Suprapubic skin (tissue), 4 donors: ENCODE measurements around the gene CYP26B1. TPM values are rescaled to one million over a fixed set of nuclear protein-coding genes. Genes with fewer than 3 reads are reported as not detected.

Experiments used
- DNase-seq, 2 donors: peaks; one replicate each; pipeline ENCODE4 v3.0.0-alpha.2; 2019; ENCODE audit warnings: low spot score in 2 of 2
- H3K27ac ChIP-seq: fragments of 200-600 bp; sonication (generic); one replicate; pipeline ENCODE4 v1.5.1; 2019
- H3K27me3 ChIP-seq: fragments of 200-600 bp; sonication (generic); one replicate; pipeline ENCODE4 v1.5.1; 2019
- H3K36me3 ChIP-seq: fragments of 200-600 bp; sonication (generic); one replicate; pipeline ENCODE4 v1.5.1; 2019
- H3K4me1 ChIP-seq: fragments of 200-600 bp; sonication (generic); one replicate; pipeline ENCODE4 v1.5.1; 2019
- H3K4me3 ChIP-seq: fragments of 200-600 bp; sonication (generic); one replicate; pipeline ENCODE4 v1.5.1; 2019; ENCODE audit warnings: mild to moderate bottlenecking
- H3K9me3 ChIP-seq: fragments of 200-600 bp; sonication (generic); one replicate; pipeline ENCODE4 v1.5.1; 2019
- CTCF ChIP-seq, 2 donors: fragments of 200-600 bp in 1 of 2; fragments of 450-650 bp in 1 of 2; sonication (generic) in 1 of 2; IDR thresholded peaks; one replicate each; pipeline ENCODE4 v1.5.1; 2016 to 2019; ENCODE audit warnings: antibody characterized with exemption in 2 of 2, mild to moderate bottlenecking in 1 of 2, moderate library complexity in 1 of 2
- EP300 ChIP-seq: sonication (generic); formaldehyde crosslinking; IDR thresholded peaks from one replicate; pipeline ENCODE4 v1.6.1; 2017; ENCODE audit warnings: antibody characterized with exemption
- POLR2A ChIP-seq, 2 donors: fragments of 450-650 bp; IDR thresholded peaks; one replicate each; pipeline ENCODE4 v1.6.1; 2017; ENCODE audit warnings: antibody characterized with exemption in 2 of 2, mild to moderate bottlenecking in 2 of 2, moderate library complexity in 2 of 2
- POLR2AphosphoS5 ChIP-seq, 3 donors: sonication (generic); formaldehyde crosslinking; IDR thresholded peaks; one replicate each; pipeline ENCODE4 v1.6.1; 2017; ENCODE audit warnings: antibody characterized with exemption in 3 of 3
- WGBS: methylation state at CpG from one replicate; pipeline ENCODE4 v1.1.5; 2018; 5-methylcytosine and 5-hydroxymethylcytosine counted together
- total RNA-seq, 4 donors: library from RNA; depleted of rRNA; stranded (reverse); fragments of >200 nt; gene quantifications; one replicate each; pipeline ENCODE4 v1.1.0, GENCODE V29; 2016

Gene CYP26B1
- total RNA-seq, 4 donors from 2014 or later: 53.3 to 83.3 (median 67.7) TPM

GRCh38 chr2:72136933-72137497 is 10.6 kb downstream of the CYP26B1 start:
- H3K36me3 ChIP-seq: peaks cover 24% of the 10 kb centered on the region
- peak in 1 of 2 donors; percentile 60 for DNase-seq
- no peak for TF ChIP-seq POLR2A (IDR thresholded peaks at IDR 0.05)
- TF ChIP-seq POLR2AphosphoS5 (IDR thresholded peaks at IDR 0.05): no peak
- no peak for TF ChIP-seq CTCF (IDR thresholded peaks at IDR 0.05)
- no peak for TF ChIP-seq EP300
- no peaks in the 10 kb centered on the region for H3K9me3 ChIP-seq
- peaks cover 21% of the 10 kb centered on the region for H3K4me1 ChIP-seq
- H3K4me3 ChIP-seq: no peak overlapping the region
- H3K27me3 ChIP-seq: no peaks in the 10 kb centered on the region
- WGBS: 78% methylated on average over 3 of the region's 7 CpGs
- H3K27ac ChIP-seq: no peak overlapping the region

GRCh38 chr2:72136331-72136730 is 11.3 kb downstream of the CYP26B1 start:
- H3K36me3 ChIP-seq: peaks cover 24% of the 10 kb centered on the region
- WGBS: 72% methylated on average over 7 of the region's 10 CpGs
- DNase-seq: peak; percentile 13 to 76
- H3K27me3 ChIP-seq: no peaks in the 10 kb centered on the region
- peaks cover 17% of the 10 kb centered on the region for H3K4me1 ChIP-seq
- TF ChIP-seq CTCF (IDR thresholded peaks at IDR 0.05): no peak
- TF ChIP-seq POLR2AphosphoS5 (IDR thresholded peaks at IDR 0.05): no peak
- TF ChIP-seq EP300: no peak
- TF ChIP-seq POLR2A (IDR thresholded peaks at IDR 0.05): no peak
- no peak overlapping the region for H3K27ac ChIP-seq
- H3K4me3 ChIP-seq: no peak overlapping the region
- H3K9me3 ChIP-seq: no peaks in the 10 kb centered on the region

GRCh38 chr2:72135921-72136320 is 11.7 kb downstream of the CYP26B1 start:
- no peaks in the 10 kb centered on the region for H3K9me3 ChIP-seq
- H3K36me3 ChIP-seq: peaks cover 24% of the 10 kb centered on the region
- 90% methylated on average over 8 of the region's 8 CpGs for WGBS
- peaks cover 17% of the 10 kb centered on the region for H3K4me1 ChIP-seq
- no peak overlapping the region for H3K4me3 ChIP-seq
- peak; percentile 22 to 37 for DNase-seq
- H3K27me3 ChIP-seq: no peaks in the 10 kb centered on the region
- TF ChIP-seq EP300: no peak
- no peak for TF ChIP-seq CTCF (IDR thresholded peaks at IDR 0.05)
- no peak for TF ChIP-seq POLR2A (IDR thresholded peaks at IDR 0.05)
- no peak overlapping the region for H3K27ac ChIP-seq

- WGBS: 94% methylated on average over 8 of the region's 19 CpGs
- Histone ChIP-seq H3K36me3 (peaks cover 24% of the 10 kb centered on the region), H3K4me1 (peaks cover 23% of the 10 kb centered on the region), H3K4me3 (no peak overlapping the region), H3K27ac (no peak overlapping the region), H3K9me3 (no peaks in the 10 kb centered on the region), H3K27me3 (no peaks in the 10 kb centered on the region)
- DNase-seq: peak; percentile 52 to 70
- TF ChIP-seq CTCF (IDR thresholded peaks at IDR 0.05) (no peak), POLR2AphosphoS5 (IDR thresholded peaks at IDR 0.05) (no peak), POLR2A (IDR thresholded peaks at IDR 0.05) (no peak), EP300 (no peak)
These were observed 12.5 kb downstream of the CYP26B1 start for GRCh38 chr2:72134997-72135800.

- WGBS: 88% methylated on average over 9 of the region's 10 CpGs
- Histone ChIP-seq H3K27ac (no peak overlapping the region), H3K36me3 (peaks cover 24% of the 10 kb centered on the region), H3K27me3 (no peaks in the 10 kb centered on the region), H3K9me3 (no peaks in the 10 kb centered on the region), H3K4me3 (no peak overlapping the region), H3K4me1 (peaks cover 25% of the 10 kb centered on the region)
- DNase-seq: peak; percentile 34 to 65
- TF ChIP-seq CTCF (IDR thresholded peaks at IDR 0.05) (no peak), POLR2A (IDR thresholded peaks at IDR 0.05) (no peak), EP300 (no peak), POLR2AphosphoS5 (IDR thresholded peaks at IDR 0.05) (no peak)
These were observed 13.2 kb downstream of the CYP26B1 start for GRCh38 chr2:72134408-72134996.
